IMR-90 (cell line): ENCODE data around the gene PRPF4. TPM values are rescaled to one million over a fixed set of nuclear protein-coding genes. Genes with fewer than 3 reads are reported as not detected.

ENCODE experiments used
- ATAC-seq: fragments of 200-7000 bp; cut with Tn5 transposase; 2 replicates; pipeline ENCODE4 v1.9.1; 2020; ENCODE audit warnings: low read depth, mild to moderate bottlenecking, moderate library complexity
- BruUV-seq: library from RNA; stranded (reverse); fragments of 400-500 nt; replicated peaks from 2 replicates; lab custom pipeline; 2021; lab: Mats Ljungman, UMichigan
- CTCF ChIA-PET: fragments of 300-600 bp; formaldehyde crosslinking; extraction: SDS; loops from one replicate; lab custom pipeline; 2021; ENCODE audit warnings: antibody characterized with exemption; lab: Yijun Ruan, JAX
- POLR2A ChIA-PET: fragments of 300-600 bp; sonication (Branson Sonifier 250); formaldehyde crosslinking; loops from one replicate; lab custom pipeline; 2022; ENCODE audit warnings: antibody characterized with exemption; ENCODE audit not compliant: unreplicated experiment; lab: Charles Lee
- DNase-seq: peaks from one replicate; pipeline ENCODE4 v3.0.0; 2013
- H2AFZ ChIP-seq: replicated peaks from 2 replicates; pipeline ENCODE3; 2013; ENCODE audit warnings: low read length, mild to moderate bottlenecking; ENCODE audit not compliant: poor library complexity
- H2AK5ac ChIP-seq: 2 replicates; pipeline ENCODE4 v1.6.1; 2013; ENCODE audit warnings: low read depth, low read length, inconsistent platforms
- H2AK9ac ChIP-seq: replicated peaks from 2 replicates; pipeline ENCODE3; 2013; ENCODE audit warnings: mild to moderate bottlenecking, low read depth, low read length, moderate library complexity; ENCODE audit not compliant: poor library complexity
- H2BK120ac ChIP-seq: 2 replicates; pipeline ENCODE4 v1.6.1; 2013; ENCODE audit warnings: low read depth, low read length, inconsistent platforms
- H2BK15ac ChIP-seq: 3 replicates; pipeline ENCODE4 v1.6.1; 2013; ENCODE audit warnings: low read depth, low read length, inconsistent platforms
- H2BK20ac ChIP-seq: 2 replicates; pipeline ENCODE4 v1.6.1; 2013; ENCODE audit warnings: low read depth, mild to moderate bottlenecking, inconsistent platforms, low read length, moderate library complexity
- H2BK5ac ChIP-seq: 2 replicates; pipeline ENCODE4 v1.6.1; 2013; ENCODE audit warnings: mild to moderate bottlenecking, low read depth, low read length, inconsistent platforms; ENCODE audit not compliant: poor library complexity, severe bottlenecking
- H3K14ac ChIP-seq: replicated peaks from 2 replicates; pipeline ENCODE4 v1.6.1; 2013; ENCODE audit warnings: low read depth, low read length, inconsistent platforms
- H3K18ac ChIP-seq: 2 replicates; pipeline ENCODE4 v1.6.1; 2013; ENCODE audit warnings: low read depth, low read length, control low read depth
- H3K23ac ChIP-seq: 2 replicates; pipeline ENCODE4 v1.6.1; 2013; ENCODE audit warnings: low read depth, low read length, inconsistent platforms
- H3K27ac ChIP-seq: 2 replicates; pipeline ENCODE4 v1.5.1; 2013; ENCODE audit warnings: mild to moderate bottlenecking, control low read depth, low read length; ENCODE audit not compliant: insufficient read depth
- H3K27me3 ChIP-seq: 2 replicates; pipeline ENCODE4 v1.6.1; 2013; ENCODE audit warnings: low read length; ENCODE audit not compliant: control insufficient read depth, insufficient read depth
- H3K36me3 ChIP-seq: 2 replicates; pipeline ENCODE4 v1.6.1; 2013; ENCODE audit warnings: low read length, mixed read lengths; ENCODE audit not compliant: control insufficient read depth, insufficient read depth
- H3K4ac ChIP-seq: 2 replicates; pipeline ENCODE4 v1.6.1; 2013; ENCODE audit warnings: low read depth, low read length, inconsistent platforms
- H3K4me1 ChIP-seq: 2 replicates; pipeline ENCODE4 v1.6.1; 2013; ENCODE audit warnings: low read length, mixed read lengths; ENCODE audit not compliant: control insufficient read depth, insufficient read depth
- H3K4me2 ChIP-seq: 2 replicates; pipeline ENCODE4 v1.6.1; 2013; ENCODE audit warnings: low read depth, mild to moderate bottlenecking, control low read depth, low read length, moderate library complexity
- H3K4me3 ChIP-seq: 2 replicates; pipeline ENCODE4 v1.5.1; 2013; ENCODE audit warnings: low read depth, mild to moderate bottlenecking, control low read depth, low read length, moderate library complexity; ENCODE audit not compliant: insufficient read depth
- H3K56ac ChIP-seq: 2 replicates; pipeline ENCODE4 v1.6.1; 2013; ENCODE audit warnings: low read length, inconsistent platforms; ENCODE audit not compliant: insufficient read depth; ENCODE audit errors: extremely low read depth
- H3K79me1 ChIP-seq, 2 experiments: 2 replicates each; pipeline ENCODE4 v1.6.1; 2013; ENCODE audit warnings: low read length in 2 of 2, inconsistent platforms in 1 of 2, low read depth in 1 of 2
- H3K9ac ChIP-seq: 2 replicates; pipeline ENCODE4 v1.6.1; 2013; ENCODE audit warnings: low read depth, low read length, control low read depth
- H3K9me1 ChIP-seq: 2 replicates; pipeline ENCODE4 v1.6.1; 2013; ENCODE audit warnings: low read length, inconsistent platforms; ENCODE audit not compliant: insufficient read depth
- H3K9me3 ChIP-seq: 2 replicates; pipeline ENCODE4 v1.6.1; 2013; ENCODE audit warnings: low read length; ENCODE audit not compliant: control insufficient read depth, insufficient read depth
- H4K20me1 ChIP-seq: 2 replicates; pipeline ENCODE4 v1.6.1; 2013; ENCODE audit warnings: low read length, inconsistent platforms; ENCODE audit not compliant: insufficient read depth
- H4K5ac ChIP-seq: 2 replicates; pipeline ENCODE4 v1.6.1; 2013; ENCODE audit warnings: mild to moderate bottlenecking, low read depth, low read length, control low read depth
- H4K8ac ChIP-seq, 2 experiments: 2 replicates each; pipeline ENCODE4 v1.6.1; 2013; ENCODE audit warnings: low read depth in 2 of 2, low read length in 2 of 2, control low read depth in 1 of 2, inconsistent platforms in 1 of 2
- H4K91ac ChIP-seq: 2 replicates; pipeline ENCODE4 v1.6.1; 2013; ENCODE audit warnings: low read depth, low read length, inconsistent platforms; ENCODE audit not compliant: insufficient read depth
- BHLHE40 ChIP-seq: fragments of 150-350 bp; IDR thresholded peaks from 2 replicates; pipeline ENCODE4 v1.6.1; 2016; ENCODE audit warnings: mild to moderate bottlenecking, low read depth, low read length
- CEBPB ChIP-seq: IDR thresholded peaks from 2 replicates; pipeline ENCODE4 v1.6.1; 2012; ENCODE audit warnings: low read depth, low read length, improper control_type of control experiment
- CHD1 ChIP-seq: IDR thresholded peaks from 2 replicates; pipeline ENCODE4 v1.6.1; 2012; ENCODE audit warnings: low read depth, low read length, improper control_type of control experiment
- FOS ChIP-seq: fragments of 150-350 bp; IDR thresholded peaks from 2 replicates; pipeline ENCODE4 v1.6.1; 2016; ENCODE audit warnings: low read depth, low read length
- MAFK ChIP-seq: IDR thresholded peaks from 2 replicates; pipeline ENCODE4 v1.6.1; 2012; ENCODE audit warnings: low read depth, low read length, improper control_type of control experiment
- MAZ ChIP-seq: IDR thresholded peaks from 2 replicates; pipeline ENCODE4 v1.6.1; 2012; ENCODE audit warnings: low read depth, mild to moderate bottlenecking, low read length, improper control_type of control experiment, moderate library complexity, borderline replicate concordance
- MXI1 ChIP-seq: IDR thresholded peaks from 2 replicates; pipeline ENCODE4 v1.6.1; 2012; ENCODE audit warnings: low read depth, mild to moderate bottlenecking, low read length, moderate library complexity, borderline replicate concordance
- NFE2L2 ChIP-seq: fragments of 150-350 bp; IDR thresholded peaks from 2 replicates; pipeline ENCODE4 v1.6.1; 2016; ENCODE audit warnings: low read depth, mild to moderate bottlenecking, low read length
- POLR2A ChIP-seq: IDR thresholded peaks from 2 replicates; pipeline ENCODE4 v1.6.1; 2012; ENCODE audit warnings: mild to moderate bottlenecking, low read depth, low read length
- RAD21 ChIP-seq: IDR thresholded peaks from 2 replicates; pipeline ENCODE4 v1.6.1; 2012; ENCODE audit warnings: low read length, improper control_type of control experiment
- RCOR1 ChIP-seq: IDR thresholded peaks from 2 replicates; pipeline ENCODE4 v1.6.1; 2012; ENCODE audit warnings: mild to moderate bottlenecking, low read length, improper control_type of control experiment; ENCODE audit not compliant: insufficient replicate concordance
- RFX5 ChIP-seq: IDR thresholded peaks from 2 replicates; pipeline ENCODE4 v1.8.0; 2012; ENCODE audit warnings: low read depth, mild to moderate bottlenecking, low read length, moderate library complexity
- SMC3 ChIP-seq: fragments of 150-350 bp; IDR thresholded peaks from 2 replicates; pipeline ENCODE4 v1.6.1; 2016; ENCODE audit warnings: low read depth, mild to moderate bottlenecking, antibody characterized with exemption, low read length, moderate library complexity
- WGBS, 2 experiments: methylation state at CpG; one replicate each; pipeline versions ENCODE4 v1.1.5 to v1.1.7; 2013; ENCODE audit warnings: missing lambda C conversion rate in 2 of 2; ENCODE audit not compliant: insufficient read length in 1 of 2; ENCODE audit errors: extremely low coverage in 2 of 2; 5-methylcytosine and 5-hydroxymethylcytosine counted together
- dilution Hi-C: fragments of 300-500 bp; cut with HindIII; formaldehyde crosslinking; loops from one replicate; pipeline ENCODE4 v1.14.3; 2018; ENCODE audit warnings: low sequenced_read_pairs; ENCODE audit not compliant: unreplicated experiment
- in situ Hi-C: fragments of 300-500 bp; cut with MboI; formaldehyde crosslinking; loops from 3 replicates; pipeline ENCODE4 v1.14.3; 2019; ENCODE audit warnings: low sequenced_read_pairs, inconsistent platforms, mixed read lengths
- intact Hi-C: fragments of 100-400 bp; cut with micrococcal nuclease; formaldehyde crosslinking; loops from 2 replicates; pipeline ENCODE4 v1.10.0; 2022
- polyA plus RNA-seq, 3 experiments: library from polyadenylated mRNA; depleted of rRNA; stranded (reverse); fragments of >200 nt; gene quantifications; 2 replicates each; pipeline ENCODE4 v1.2.3, GENCODE V29; 2012; ENCODE audit warnings: low replicate concordance in 1 of 3
- total RNA-seq: library from RNA; depleted of rRNA; stranded (reverse); fragments of >200 nt; gene quantifications from 2 replicates; pipeline ENCODE4 v1.2.3, GENCODE V29; 2012
- TF ChIP-seq, protein P1 (sequence below): conservative IDR thresholded peaks from 2 replicates; pipeline ENCODE4 v1.5.1; 2012; ENCODE audit warnings: mild to moderate bottlenecking, low read depth, low read length, improper control_type of control experiment
- TF ChIP-seq, protein P2 (sequence below): fragments of 150-350 bp; IDR thresholded peaks from 2 replicates; pipeline ENCODE4 v1.6.1; 2016; ENCODE audit warnings: low read depth, mild to moderate bottlenecking, low read length, moderate library complexity, borderline replicate concordance
- TF ChIP-seq, protein P3 (sequence below): fragments of 150-350 bp; IDR thresholded peaks from 2 replicates; pipeline ENCODE4 v1.6.1; 2017; ENCODE audit warnings: mild to moderate bottlenecking, antibody characterized with exemption, low read length, low read depth

PRPF4 gene
- total and polyA plus RNA-seq, 2 of the 4 experiments (the other 2 are of a cell fraction) = 21.4 to 38.0 TPM

DNA sequence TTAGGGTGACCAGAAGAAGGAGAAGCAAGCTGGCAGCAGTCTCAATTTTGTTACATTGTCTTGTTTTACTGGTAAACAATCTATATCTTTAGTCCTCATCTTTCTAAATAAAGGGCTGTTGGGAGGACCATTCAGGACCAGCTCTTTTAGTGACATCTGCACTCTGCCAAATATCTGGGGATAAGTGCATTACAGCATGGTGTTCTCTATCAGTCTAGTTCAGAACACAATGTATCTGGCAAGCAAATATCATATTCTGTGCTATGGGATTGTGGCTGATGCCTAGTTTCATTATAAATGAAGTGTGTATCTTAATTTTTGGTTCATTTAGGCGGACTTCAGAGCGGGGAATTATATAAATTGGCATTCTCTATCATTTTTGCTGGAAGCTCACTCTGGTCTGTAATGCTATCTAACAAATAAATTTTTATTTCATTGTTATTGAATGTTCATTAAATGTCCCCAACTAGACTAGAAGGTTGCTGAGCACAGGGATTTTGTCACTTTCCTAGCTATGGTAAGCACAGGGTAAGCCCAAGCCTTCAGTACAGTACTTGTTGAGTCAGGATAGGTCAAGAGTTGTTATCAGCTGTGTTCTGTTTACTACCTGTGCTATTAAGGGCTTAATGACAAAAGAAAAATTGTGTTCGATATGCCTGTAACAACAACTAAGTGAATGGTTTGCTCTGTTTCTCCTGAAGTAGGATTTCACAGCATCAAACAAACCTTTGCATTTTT, 52.8 kb downstream of the PRPF4 start:
- Histone ChIP-seq H3K27me3 (peaks cover 1% of the 10 kb centered on the region), H3K18ac (no peak overlapping the region), H2AK5ac (no peak overlapping the region), H2AK9ac (no peak overlapping the region), H3K23ac (no peak overlapping the region), H2BK15ac (no peak overlapping the region), H4K8ac (no peak overlapping the region), H3K4me3 (no peak overlapping the region), H3K14ac (no peak overlapping the region), H3K36me3 (no peaks in the 10 kb centered on the region), H3K4me2 (no peak overlapping the region), H4K5ac (no peak overlapping the region), H4K91ac (no peak overlapping the region), H3K9me3 (no peaks in the 10 kb centered on the region), H3K4me1 (no peaks in the 10 kb centered on the region), H3K9ac (no peak overlapping the region), H2BK20ac (no peak overlapping the region), H3K79me1 (no peaks in the 10 kb centered on the region), H2BK120ac (no peak overlapping the region), H3K56ac (no peak overlapping the region; the same call in 1 of the 2 replicates), H4K20me1 (no peaks in the 10 kb centered on the region), H2BK5ac (no peak overlapping the region), H3K9me1 (0 out of 2 replicates have a peak, but pooled peaks cover 2% of the 10 kb centered on the region), H3K4ac (no peak overlapping the region), H3K27ac (no peak overlapping the region), H2AFZ (no peak overlapping the region)
- ATAC-seq (no peak), DNase-seq (no peak)
- dilution Hi-C loops (no loop called here), in situ Hi-C loops (no loop called here), intact Hi-C loops (no loop called here)
- ChIA-PET POLR2A (no interaction called here), CTCF (interaction anchor here (0.5 kb wide), 1 partner anchor 93 kb away, joined by 3 read pairs; no protein-coding TSS in a partner anchor)
- no peak for TF ChIP-seq MAZ
- TF ChIP-seq, protein P1, sequence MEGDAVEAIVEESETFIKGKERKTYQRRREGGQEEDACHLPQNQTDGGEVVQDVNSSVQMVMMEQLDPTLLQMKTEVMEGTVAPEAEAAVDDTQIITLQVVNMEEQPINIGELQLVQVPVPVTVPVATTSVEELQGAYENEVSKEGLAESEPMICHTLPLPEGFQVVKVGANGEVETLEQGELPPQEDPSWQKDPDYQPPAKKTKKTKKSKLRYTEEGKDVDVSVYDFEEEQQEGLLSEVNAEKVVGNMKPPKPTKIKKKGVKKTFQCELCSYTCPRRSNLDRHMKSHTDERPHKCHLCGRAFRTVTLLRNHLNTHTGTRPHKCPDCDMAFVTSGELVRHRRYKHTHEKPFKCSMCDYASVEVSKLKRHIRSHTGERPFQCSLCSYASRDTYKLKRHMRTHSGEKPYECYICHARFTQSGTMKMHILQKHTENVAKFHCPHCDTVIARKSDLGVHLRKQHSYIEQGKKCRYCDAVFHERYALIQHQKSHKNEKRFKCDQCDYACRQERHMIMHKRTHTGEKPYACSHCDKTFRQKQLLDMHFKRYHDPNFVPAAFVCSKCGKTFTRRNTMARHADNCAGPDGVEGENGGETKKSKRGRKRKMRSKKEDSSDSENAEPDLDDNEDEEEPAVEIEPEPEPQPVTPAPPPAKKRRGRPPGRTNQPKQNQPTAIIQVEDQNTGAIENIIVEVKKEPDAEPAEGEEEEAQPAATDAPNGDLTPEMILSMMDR = no peak
- no peak for TF ChIP-seq MAFK
- no peak for TF ChIP-seq FOS
- no peak for TF ChIP-seq MXI1
- no peak for TF ChIP-seq NFE2L2
- TF ChIP-seq RFX5 = no peak
- no peak for TF ChIP-seq SMC3
- TF ChIP-seq, protein P2, sequence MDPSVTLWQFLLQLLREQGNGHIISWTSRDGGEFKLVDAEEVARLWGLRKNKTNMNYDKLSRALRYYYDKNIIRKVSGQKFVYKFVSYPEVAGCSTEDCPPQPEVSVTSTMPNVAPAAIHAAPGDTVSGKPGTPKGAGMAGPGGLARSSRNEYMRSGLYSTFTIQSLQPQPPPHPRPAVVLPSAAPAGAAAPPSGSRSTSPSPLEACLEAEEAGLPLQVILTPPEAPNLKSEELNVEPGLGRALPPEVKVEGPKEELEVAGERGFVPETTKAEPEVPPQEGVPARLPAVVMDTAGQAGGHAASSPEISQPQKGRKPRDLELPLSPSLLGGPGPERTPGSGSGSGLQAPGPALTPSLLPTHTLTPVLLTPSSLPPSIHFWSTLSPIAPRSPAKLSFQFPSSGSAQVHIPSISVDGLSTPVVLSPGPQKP = no peak
- TF ChIP-seq RAD21 = no peak
- no peak for TF ChIP-seq POLR2A
- TF ChIP-seq, protein P3, sequence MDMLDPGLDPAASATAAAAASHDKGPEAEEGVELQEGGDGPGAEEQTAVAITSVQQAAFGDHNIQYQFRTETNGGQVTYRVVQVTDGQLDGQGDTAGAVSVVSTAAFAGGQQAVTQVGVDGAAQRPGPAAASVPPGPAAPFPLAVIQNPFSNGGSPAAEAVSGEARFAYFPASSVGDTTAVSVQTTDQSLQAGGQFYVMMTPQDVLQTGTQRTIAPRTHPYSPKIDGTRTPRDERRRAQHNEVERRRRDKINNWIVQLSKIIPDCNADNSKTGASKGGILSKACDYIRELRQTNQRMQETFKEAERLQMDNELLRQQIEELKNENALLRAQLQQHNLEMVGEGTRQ = no peak
- no peak for TF ChIP-seq RCOR1
- no peak for TF ChIP-seq CEBPB
- no peak for TF ChIP-seq BHLHE40
- no peak for TF ChIP-seq CHD1
- no CpG with 5 or more reads among the region's 3 CpGs for WGBS, 2 experiments
- no TSS peak for BruUV-seq
